NCI-H1092 (cell line): ENCODE data around the gene SKIC8.

Experiments
- DNase-seq: peaks from one replicate; lab custom pipeline; 2025; lab: John Stamatoyannopoulos, UW

The SKIC8 gene

DNA sequence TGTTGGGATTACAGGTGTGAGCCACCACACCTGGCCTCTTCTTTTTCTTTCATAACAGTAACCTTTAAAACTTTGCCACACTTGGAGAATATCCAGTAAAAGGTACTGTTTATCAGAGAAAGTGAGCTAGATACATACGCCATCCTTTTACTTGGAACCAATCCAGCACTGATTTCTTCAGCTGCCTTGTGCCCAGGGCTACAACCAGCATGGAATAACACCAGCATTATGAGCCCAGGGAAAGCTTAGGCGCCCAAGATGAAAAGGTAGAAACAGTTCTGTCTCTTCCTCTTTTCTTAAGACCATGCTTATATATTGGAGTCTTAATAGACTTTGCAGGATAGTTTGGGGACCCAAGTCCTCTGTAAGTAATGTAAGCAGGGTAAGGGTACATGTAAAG is 8.4 kb downstream of the SKIC8 start:
- no peak for DNase-seq

DNA sequence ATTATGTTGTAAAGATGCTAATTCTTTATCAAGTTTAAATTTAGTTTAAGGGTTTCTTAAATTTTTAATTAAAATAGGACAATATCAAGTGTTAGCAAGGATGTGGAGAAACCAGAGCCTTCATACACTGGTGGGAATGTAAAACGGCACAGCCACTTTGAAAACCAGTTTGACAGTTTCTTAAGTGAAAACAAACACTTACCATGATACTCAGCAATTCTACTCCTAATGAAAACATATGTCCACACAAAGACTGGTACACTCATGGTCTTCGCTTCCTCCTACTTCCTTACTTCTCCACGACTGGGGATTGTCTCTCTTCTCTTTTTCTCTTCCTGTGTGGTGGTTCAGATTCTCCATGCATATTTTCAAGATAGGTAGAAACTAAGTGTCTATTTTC is 9.2 kb downstream of the SKIC8 start:
- DNase-seq: no peak

DNA sequence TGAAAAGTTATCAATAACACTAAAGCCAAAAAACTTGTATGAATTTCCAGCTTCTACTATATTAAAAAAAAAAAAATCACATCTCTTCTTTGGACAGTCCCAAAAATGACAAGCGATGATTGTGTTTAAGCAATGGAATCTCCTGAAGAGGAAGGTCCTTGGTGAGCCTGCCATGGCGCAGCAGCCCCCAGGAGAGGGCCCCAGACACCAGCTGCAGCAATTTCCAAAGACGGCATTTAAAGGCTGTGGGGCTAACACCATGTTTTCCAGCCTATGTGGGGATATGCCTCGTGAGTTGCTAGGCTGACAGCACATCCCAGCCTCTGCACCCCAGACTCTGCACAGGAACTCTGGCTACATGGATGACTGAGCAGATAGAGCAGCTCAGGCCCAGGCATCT is 14.7 kb downstream of the SKIC8 start:
- no peak for DNase-seq

DNA sequence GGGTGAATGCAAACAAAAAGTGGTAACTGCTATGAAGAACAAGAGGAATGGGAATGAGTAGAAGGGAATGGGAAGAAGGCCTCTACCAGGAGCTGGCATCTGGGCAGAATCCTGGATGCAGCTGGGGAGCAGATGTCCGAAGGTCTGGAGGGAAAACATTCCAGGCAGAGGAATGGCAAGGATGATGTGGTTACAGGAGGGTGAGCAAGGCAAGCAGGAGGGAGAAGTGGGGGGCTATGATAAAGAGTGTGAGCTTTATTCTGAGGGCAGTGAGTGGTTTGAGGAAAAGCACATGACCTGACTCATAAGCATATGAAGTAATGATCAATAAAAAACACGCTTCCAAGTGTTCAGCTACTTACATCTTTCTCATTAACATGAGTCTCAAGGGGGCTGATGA is 17.1 kb downstream of the SKIC8 start:
- DNase-seq: no peak

DNA sequence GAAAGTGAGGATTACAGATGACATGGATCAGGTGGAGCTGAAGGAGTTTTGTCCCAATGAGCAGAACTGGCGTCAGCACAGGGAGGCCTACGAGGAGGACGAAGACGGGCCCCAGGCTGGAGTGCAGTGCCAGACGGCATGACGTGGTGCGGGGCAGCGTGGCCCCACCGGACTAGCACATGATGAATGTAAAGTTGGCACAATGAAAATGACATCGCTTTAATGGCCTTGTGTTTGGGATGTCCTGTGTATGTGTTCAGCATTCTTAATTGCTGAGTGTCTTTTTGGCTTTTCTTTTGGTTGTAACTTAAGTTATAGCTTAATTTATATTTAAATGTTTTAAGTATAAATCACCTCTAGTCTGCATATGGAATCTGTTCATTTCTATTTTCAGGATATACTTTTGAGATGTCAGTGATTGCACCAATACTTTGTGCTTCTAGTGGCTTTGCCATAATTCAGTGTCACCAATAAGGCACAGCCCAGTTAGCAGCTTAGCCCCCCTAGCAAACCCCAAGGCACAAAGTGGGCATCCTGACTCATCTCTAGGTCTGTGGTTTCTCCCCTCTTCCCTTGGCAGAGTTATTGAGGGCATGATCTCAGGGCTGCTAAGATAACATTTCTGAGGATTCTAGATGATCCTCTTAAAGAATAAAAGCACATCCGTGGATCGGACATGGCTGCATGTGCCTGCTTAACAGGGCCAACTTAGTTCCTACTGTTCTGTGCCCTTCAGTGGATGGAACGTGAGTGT is 18.9 kb downstream of the SKIC8 start:
- DNase-seq: no peak

DNA sequence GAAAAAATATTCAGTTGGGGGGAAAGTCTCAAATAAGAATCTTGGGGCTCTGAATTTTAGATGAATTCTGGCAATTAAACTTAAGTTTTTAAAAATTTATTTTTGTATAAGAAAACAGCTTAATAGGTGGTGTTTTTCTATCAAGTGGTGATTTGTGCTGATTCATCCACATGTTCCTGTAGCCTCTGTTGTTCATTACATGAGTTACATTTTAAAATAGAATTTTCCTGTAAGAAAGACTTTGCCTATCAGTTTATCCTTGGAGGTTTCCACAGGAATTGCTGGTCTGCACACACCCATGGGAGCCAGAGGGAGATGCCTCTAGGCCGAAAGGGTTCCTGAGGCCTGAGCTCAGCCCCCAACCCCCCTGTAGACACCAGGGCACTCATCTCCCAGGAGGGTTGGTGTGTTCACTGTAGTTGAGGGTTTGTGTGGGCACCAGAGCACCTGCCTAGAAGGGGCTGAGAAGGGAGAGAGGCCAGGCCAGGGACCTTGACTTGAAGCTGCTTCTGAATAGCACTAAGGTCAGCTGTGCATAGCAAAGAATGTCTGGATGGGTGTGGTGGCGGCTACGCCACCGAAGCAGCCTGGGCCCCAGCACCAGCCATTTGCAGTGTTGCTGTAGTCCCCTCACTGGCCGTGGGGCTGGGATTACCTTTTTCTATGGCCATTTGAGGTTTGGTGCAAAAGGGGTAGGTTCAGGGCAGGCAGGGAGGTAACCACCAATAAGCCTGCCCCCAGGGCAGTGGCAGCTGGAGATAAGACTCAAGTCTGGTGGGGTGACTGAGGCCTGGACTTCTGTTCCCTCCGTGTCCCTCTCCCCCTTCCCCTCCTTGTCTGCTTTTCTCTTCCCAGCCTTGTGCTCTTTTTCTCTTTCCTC is 23.1 kb downstream of the SKIC8 start:
- no peak for DNase-seq

DNA sequence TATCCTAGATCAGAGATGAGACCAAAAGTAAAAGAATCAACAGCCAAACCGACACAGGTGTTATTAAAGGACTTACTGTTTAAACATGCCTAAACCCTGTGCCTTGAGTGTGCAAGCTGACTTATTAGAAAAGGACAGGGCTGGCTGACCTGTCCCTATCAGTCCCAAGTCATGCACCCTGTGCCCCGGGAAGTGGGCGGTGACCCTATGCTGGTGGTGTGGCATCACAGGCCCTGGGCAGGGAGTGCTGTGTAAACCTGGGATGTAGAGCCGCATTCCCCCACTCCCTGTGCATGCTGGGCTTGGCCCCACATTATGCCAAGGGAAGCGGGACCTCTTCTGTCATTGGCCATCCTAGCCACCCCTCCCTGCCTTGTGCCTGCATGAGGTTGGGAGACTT is 24.4 kb downstream of the SKIC8 start:
- DNase-seq: no peak

DNA sequence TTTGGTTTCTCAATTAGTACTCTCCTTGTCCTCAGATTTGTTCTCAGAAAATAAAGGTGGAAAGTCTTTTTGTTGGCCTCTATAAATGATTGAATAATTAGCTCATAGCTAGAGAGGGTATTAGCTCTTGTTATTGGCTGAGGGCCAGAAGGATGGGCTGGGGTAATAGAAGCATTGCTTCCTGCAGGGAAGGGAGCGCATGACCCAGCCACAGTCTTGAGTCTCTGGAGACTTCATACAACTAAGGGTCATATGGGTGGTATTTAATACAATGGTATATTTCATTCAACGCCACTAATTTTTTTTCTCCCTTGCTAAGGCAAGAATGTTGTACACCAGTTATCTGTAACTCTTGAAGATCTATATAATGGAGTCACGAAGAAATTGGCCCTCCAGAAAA is 26.6 kb downstream of the SKIC8 start:
- DNase-seq: no peak

DNA sequence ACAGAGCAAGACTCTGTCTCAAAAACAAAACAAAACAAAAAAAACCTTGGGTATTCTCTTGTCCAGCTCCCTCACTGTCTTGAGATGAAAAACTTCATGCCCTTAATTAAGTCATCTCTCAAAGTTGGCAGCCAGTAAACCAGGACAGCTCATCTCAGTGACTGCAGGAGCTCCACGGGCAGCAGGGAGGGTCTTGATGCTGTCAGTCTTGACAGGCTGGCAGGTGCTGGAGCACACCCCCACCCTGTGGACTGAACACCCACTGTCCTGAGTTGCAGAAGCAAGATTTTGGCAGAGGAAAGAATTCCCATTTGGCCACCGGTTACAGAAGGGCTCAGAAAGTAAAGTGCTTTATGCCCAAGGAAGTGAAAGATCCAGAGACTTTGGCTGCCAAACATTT is 27.1 kb downstream of the SKIC8 start:
- DNase-seq: no peak

DNA sequence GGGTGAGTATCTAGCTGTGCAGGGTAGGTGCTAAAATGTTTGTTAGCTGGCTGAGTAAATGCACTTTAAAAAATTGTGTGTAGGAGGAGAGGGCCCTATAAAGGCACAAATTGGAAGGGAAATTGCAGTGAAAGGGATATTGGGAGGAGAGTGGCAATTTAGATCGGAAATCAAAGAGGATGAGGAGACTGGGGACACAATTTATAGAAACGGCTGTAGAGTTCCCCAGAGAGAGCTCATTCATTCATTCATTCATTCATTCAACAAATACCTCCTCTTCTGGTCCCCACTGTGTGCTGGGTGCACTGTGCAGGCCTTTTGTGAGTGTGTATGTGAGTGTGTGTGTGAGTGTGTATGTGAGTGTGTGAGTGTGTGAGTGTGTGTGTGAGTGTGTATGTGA is 32.6 kb downstream of the SKIC8 start:
- DNase-seq: no peak

DNA sequence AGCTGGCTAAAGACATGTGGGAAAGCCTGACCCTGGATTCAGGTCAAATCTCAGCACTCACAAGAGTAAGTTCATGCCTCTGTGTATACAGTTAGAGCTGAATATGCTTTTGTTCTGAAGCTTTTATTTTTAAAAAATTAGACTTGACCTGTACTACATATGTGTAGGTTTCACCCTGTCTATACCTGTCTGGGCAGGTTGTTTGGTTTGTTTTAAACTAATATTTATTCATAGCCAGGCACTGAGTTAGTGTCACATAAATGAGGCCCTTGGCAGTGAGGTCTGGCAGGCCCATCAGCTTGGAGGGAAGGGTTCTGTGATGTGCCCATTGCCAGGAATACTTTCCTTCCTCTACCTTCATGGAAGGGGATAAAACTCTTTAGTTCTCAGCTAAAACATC is 33.2 kb downstream of the SKIC8 start:
- DNase-seq: no peak

DNA sequence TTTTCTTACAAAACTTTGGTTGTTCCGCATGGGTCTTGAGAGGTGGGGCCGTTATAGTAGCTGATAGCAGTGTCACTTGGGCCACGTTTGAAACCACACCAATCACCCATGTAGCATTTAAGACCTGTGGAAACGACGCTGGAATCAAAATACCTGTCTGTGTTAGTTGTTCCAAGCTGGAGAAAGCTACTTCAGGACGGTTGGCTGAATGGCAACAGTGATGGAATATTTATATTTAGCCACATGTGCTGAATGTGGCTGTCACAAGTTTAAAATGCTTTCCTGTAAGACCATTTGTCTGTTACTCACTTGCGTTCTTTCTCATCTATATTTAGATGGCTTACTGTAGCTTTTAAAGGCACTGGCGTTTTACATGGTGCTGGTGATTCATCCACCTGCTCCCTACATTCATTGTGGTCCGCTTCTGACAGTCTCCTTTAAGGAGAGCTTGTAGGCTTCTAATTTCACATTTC is 33.6 kb downstream of the SKIC8 start:
- DNase-seq: no peak

DNA sequence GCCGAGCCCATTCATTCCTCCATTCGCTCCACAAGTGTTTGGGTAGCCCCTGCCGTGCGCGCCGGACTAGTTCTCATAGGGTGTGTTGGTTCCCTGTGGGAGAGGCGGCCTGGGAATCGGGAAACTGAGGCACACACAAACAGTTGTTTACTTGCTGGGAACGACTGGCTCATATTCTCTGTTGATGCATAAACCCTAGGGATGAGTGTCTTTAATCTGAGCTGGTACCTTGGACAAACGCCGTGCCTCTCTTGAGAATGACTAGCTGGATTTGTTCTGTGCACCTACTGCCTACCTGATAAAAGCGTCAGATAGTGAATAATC is 34.3 kb downstream of the SKIC8 start:
- no peak for DNase-seq

DNA sequence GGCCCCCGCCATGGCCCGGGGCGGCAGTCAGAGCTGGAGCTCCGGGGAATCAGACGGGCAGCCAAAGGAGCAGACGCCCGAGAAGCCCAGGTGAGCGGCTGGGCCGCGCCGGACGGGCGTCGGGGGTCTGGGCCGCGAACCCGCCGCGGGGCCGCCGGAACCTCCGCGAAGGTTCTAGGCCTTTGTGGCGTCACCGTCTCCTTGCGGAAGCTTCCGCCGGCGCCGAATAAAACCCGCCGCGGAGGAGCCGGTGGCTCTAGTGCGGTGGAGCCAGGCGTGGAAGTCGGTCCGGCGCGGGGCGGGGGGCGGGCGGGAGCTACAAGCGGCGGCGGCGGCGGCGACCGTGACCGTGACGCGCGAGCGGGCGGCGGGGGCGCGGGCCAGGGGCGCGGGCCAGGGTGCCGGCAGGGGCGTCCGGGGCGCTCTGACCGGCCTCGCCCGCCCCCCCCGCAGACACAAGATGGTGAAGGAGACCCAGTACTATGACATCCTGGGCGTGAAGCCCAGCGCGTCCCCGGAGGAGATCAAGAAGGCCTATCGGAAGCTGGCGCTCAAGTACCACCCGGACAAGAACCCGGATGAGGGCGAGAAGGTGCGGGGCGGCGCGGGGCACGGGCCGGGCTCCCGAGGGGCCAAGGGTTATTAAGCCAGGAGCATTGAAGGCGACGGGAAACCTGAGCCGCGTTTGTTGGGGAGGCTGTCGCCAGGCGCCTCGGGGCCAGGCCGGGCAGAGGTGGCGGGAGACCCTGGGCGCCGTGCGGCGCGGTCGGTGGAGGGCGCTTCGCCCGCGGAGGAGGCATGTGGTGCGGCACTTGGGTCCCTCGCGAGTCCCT is 34.9 kb downstream of the SKIC8 start, which contains the start of gene DNAJA4:
DNAJA4 (plus strand) TSS at position 259 of the 833 bp plus-strand sequence; CDS start at position 461, 202 bp downstream.
- peak; percentile 33 for DNase-seq

DNA sequence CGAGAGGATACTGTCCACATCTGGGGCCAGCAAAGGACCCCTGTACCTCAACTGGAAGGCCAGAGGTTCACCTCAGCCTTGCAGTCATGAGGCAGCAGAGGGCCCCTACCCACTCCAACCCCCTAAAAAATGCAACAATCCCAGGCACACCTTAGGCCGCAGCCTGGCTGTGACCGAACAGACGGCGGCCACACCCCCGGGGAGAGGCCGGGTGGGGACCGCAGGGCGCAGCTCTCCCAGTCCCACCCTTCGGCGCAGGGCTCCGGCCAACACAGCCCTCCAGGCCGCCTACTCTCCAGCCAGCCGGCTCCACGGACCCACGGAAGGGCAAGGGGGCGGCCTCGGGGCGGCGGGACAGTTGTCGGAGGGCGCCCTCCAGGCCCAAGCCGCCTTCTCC is 35.5 kb downstream of the SKIC8 start:
- DNase-seq: no peak

DNA sequence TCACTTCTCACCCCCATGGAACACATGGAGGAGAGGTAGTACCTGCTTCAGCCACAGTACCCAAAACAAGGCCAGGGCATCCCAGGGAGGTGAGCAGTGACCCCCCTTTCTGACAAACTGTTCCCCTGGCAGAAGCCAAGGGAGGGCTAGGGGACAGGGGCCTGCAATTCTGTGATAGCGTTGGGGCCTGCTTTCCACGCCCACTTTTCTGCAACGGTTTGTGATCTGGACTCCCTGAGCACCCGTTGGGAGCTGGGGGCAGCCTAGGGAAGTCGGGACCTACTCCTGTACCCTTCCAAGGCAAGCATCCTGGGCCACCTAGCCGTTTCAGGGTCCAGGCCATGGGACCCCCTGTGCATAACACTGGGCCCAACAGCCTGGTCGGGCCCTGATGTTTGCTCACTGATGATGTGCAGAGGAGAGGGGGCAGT is 36.0 kb downstream of the SKIC8 start:
- DNase-seq: no peak

DNA sequence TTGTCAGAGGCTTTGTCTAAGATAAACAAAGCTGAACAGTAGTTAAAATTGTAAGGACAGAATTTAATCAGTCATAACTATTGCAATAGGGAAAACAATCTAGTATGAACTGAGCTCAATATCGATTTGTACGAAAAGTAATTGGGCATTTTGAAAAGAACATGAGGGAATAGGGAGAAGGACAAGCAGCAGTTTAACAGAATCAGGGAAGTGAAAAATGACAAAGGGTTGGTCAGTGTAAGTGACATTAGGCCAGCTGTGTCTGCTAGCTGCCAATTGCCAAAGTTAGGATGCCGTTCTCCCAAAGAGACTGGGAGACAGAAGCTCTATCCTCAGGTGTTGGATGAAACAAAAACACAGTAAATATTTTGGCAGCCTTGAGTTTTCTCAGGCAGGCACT is 38.3 kb downstream of the SKIC8 start:
- no peak for DNase-seq

DNA sequence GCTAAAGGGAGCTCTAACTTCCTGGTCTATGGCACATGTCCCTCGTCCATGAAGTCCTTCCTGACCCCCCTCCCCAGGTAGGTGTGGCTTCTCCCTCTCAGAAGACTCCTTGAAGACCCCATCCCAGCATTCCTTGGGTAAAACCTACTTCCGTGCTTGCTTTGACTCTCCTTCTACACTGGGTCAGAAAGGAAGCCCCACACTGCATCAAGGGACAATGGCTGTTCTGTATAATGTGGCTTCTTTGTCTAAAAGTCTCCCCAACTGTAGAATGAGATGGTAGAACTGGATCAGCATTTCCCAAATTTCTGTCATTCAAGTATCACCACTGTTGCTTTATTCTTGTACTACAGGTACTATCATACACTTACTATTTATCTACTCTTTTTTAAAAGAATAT is 38.9 kb downstream of the SKIC8 start:
- no peak for DNase-seq

DNA sequence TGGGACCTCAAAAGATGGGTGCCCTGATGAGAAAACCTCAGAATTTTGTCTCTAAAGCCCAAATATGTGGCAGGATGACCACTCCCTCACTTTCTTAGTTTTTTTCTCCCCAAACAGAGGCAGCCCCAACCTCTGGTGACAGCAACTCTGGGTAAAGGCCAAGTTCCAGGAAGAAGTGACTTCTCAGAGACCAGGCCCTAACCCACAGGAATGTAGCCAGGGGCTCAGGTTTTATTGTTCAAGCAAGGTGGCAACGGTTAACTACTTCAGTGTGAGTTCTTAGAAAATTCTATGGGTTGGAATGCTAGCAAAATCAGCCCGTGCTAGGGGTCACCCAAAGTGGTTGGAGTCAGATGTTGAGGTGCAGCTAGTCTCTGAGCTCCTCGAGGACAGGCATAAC is 40.2 kb downstream of the SKIC8 start:
- no peak for DNase-seq

DNA sequence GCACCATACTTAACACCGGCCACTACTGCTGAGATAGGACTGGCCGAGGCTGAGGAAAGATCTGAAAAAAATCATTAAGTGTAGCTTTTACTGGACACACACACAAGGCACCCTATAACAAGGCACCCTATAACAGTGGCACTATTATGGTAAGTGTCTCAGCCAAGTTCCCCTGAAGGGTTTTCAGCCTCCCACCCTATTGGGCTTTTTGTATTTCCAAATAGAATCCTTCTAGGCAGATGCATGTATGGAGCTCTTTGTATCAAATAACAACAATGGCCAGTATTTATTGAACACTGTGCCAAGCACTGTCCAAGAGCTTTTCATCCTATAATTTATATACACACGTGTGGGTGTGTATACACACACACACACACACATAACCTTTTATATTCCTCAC is 41.7 kb downstream of the SKIC8 start:
- no peak for DNase-seq

DNA sequence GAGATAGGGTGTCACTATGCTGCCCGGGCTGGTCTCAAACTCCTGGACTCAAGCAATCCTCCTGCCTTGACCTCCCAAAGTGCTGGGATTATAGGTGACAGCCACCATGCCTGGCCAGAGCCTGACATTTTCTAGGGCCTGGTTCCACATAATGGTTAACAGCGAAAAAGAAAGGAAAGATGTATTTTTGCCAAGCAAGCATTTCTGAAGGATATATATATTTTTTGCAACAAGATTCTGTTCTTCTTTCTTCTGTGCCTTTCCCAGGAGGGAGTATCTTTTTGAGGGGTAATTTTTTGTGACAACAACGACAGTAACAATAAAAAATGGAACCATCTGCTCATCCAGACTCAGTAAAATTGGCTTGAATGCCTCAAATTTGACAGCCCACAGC is 43.4 kb downstream of the SKIC8 start:
- no peak for DNase-seq

DNA sequence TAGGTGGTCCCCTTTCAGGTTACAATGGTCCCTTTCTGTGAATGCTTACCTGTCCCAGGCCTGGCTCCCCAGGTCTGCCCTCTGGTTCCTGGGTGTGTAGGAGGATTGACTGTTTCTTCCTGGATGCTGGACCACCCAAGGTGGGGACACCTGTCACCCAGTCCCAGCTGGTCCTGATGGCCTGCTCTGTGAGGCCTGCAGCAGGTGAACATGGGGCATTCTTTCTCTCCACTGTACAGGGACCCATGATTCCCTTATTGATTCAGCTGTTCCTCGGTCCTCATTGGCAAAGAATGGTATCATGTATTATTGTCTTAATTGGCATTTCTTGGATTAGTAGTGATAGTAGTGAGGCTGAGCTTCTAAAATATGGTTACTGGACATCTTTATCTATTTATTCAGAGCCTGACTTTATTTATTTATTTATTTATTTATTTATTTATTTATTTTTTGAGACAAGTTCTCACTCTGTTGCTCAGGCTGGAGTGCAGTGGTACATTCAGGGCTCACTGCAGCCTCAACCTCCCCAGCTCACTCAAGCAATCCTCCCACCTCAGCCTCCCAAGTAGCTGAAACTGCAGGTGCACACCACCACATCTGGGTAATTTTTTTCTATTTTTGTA is 43.9 kb downstream of the SKIC8 start:
- no peak for DNase-seq
